ENCODE results near the gene TMOD2. TPM values are rescaled to one million over a fixed set of nuclear protein-coding genes. Genes with fewer than 3 reads are reported as not detected.

TMOD2 gene
- total RNA-seq, 1 experiment from 2014 or later = 2.8 TPM

DNA sequence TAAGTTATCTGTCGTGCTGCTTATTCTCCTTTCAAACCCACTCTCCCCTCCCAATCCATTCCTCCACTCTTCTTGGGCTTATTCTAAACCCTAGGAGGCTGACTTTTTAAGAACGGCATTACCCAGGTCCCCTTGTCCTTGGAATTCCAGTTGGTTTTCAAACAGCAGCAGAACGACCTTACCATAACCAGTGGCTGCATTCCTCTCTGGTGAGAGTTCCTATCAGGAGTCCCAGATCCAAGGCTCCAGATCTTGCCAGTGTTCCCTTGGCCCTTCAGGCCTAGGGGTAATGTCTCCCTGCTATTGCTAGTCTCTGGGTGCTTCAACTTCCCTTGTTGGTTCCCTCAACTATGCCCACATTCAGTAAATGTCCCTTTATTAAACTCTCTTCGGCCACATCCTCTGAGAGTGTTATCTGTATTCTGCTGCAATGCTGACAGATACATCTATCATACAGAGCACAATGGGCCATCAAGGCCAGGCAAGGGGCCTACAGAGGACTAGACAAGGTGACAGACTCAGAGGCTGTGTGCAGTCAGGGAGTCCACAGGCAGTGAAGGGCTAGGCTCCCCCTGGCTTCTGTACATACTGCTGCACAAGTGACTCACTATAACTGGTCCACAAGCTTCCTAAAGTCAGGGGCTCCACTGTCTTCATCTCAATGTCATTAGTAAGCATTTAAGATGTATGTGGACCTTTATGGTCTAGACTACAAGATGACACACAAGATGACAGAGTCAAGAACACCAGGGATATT, 24.1 kb upstream of the TMOD2 start:
- ChIA-PET POLR2A (interaction anchor here (0.7 to 4.2 kb wide), 3 partner anchors 9 to 32 kb away, joined by 3 to 40 read pairs (median 5); partner anchors contain the start of gene LYSMD2), CTCF (interaction anchor here (0.6 to 3.2 kb wide), 3 partner anchors 31 to 49 kb away, joined by 3 to 12 read pairs (median 3); no protein-coding TSS in a partner anchor)
- Mint-ChIP-seq H3K27me3 (ENCODE audit: insufficient read depth, unreplicated experiment) (no peaks in the 10 kb centered on the region), H3K4me1 (ENCODE audit: insufficient read depth, unreplicated experiment) (peaks cover 34% of the 10 kb centered on the region), H3K36me3 (ENCODE audit: insufficient read depth, unreplicated experiment) (no peaks in the 10 kb centered on the region), H3K9me3 (ENCODE audit: unreplicated experiment) (no peaks in the 10 kb centered on the region), H3K27ac (ENCODE audit: low read depth, unreplicated experiment) (no peak overlapping the region), H3K4me3 (ENCODE audit: unreplicated experiment) (no peak overlapping the region)
- BruUV-seq (replicated peaks) = no TSS peak
- no peak for TF ChIP-seq CTCF (IDR thresholded peaks at IDR 0.05; ENCODE audit: unreplicated experiment)
- intact Hi-C loops (cut with micrococcal nuclease) = loop anchor here (5.0 kb wide), 1 partner anchor 75 kb away; no protein-coding TSS in a partner anchor
- DNase-seq (ENCODE audit: unreplicated experiment) = no peak

DNA sequence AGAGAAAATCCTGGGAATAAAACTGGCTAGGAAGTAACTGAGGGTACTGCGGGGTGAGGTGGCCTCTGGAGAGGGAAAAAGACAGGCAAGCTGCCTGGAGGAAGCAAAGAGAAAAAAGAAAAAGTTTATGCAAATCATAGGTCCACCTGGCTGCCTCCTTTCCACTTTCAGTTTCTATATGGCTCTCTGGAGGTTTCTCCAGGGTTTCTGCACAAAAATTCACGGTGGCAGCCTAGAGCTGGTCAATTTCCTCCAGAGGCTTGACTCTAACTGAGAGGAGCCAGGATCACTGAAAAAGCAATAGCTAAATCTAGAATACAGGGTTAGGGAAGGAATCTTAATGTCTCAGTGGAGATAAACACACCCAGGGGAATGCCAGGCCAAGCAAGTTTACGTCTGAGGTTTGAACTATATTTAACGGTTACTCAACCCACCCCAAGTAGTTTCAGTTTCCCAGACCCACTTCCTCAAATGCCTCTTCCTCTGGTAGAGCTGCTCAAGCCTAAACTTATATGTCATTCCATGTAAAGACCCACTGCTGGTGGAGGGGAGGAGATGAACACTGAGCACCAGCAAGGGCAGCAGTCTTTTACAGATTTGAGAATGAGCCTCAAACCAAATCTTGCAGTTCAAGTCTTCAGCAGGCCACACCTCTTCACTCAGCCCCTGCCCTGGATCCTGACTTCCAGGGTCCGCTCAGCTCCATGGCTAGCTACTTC, 19.7 kb upstream of the TMOD2 start:
- ChIA-PET POLR2A (interaction anchor here (0.6 to 2.5 kb wide), 8 partner anchors 11 to 430 kb away, joined by 3 to 12 read pairs (median 4); no protein-coding TSS in a partner anchor), CTCF (interaction anchor here (0.7 to 3.5 kb wide), 4 partner anchors 11 to 82 kb away, joined by 3 to 32 read pairs (median 6); no protein-coding TSS in a partner anchor)
- Mint-ChIP-seq H3K4me3 (ENCODE audit: unreplicated experiment) (peak overlapping the region; percentile 76), H3K9me3 (ENCODE audit: unreplicated experiment) (no peaks in the 10 kb centered on the region), H3K27me3 (ENCODE audit: insufficient read depth, unreplicated experiment) (no peaks in the 10 kb centered on the region), H3K27ac (ENCODE audit: low read depth, unreplicated experiment) (peak overlapping the region; percentile 96), H3K36me3 (ENCODE audit: insufficient read depth, unreplicated experiment) (no peaks in the 10 kb centered on the region), H3K4me1 (ENCODE audit: insufficient read depth, unreplicated experiment) (peaks cover 31% of the 10 kb centered on the region)
- DNase-seq (ENCODE audit: unreplicated experiment) = peak; percentile 56
- TF ChIP-seq CTCF (IDR thresholded peaks at IDR 0.05; ENCODE audit: unreplicated experiment) = no peak
- intact Hi-C loops (cut with micrococcal nuclease) = loop anchor here (2.0 kb wide), 1 partner anchor 45 kb away; no protein-coding TSS in a partner anchor
- BruUV-seq (replicated peaks) = no TSS peak

GRCh38 chr15:51732646-51733045, 18.8 kb upstream of the TMOD2 start:
- peak overlapping the region; percentile 96 for H3K27ac Mint-ChIP-seq (ENCODE audit: low read depth, unreplicated experiment)
- POLR2A ChIA-PET = interaction anchor here (0.6 to 2.5 kb wide), 7 partner anchors 10 to 95 kb away, joined by 3 to 12 read pairs (median 4); no protein-coding TSS in a partner anchor
- H3K36me3 Mint-ChIP-seq (ENCODE audit: insufficient read depth, unreplicated experiment) = no peaks in the 10 kb centered on the region
- CTCF ChIA-PET = interaction anchor here (1.3 to 3.5 kb wide), 4 partner anchors 44 to 83 kb away, joined by 4 to 32 read pairs (median 6); no protein-coding TSS in a partner anchor
- TF ChIP-seq CTCF (IDR thresholded peaks at IDR 0.05; ENCODE audit: unreplicated experiment) = no peak
- BruUV-seq (replicated peaks) = no TSS peak
- no peaks in the 10 kb centered on the region for H3K9me3 Mint-ChIP-seq (ENCODE audit: unreplicated experiment)
- peaks cover 22% of the 10 kb centered on the region for H3K4me1 Mint-ChIP-seq (ENCODE audit: insufficient read depth, unreplicated experiment)
- H3K27me3 Mint-ChIP-seq (ENCODE audit: insufficient read depth, unreplicated experiment) = no peaks in the 10 kb centered on the region
- H3K4me3 Mint-ChIP-seq (ENCODE audit: unreplicated experiment) = no peak overlapping the region
- intact Hi-C loops (cut with micrococcal nuclease) = no loop called here
- DNase-seq (ENCODE audit: unreplicated experiment) = no peak

Data from MCF 10A (cell line).